Adrenal gland (tissue), 5 donors: ENCODE measurements around the gene RYR1.

Experiments
- CTCF ChIP-seq, 6 experiments: fragments of 450-650 bp in 4 of 6; fragments of 200-600 bp in 2 of 6; sonication (generic) in 1 of 6; IDR thresholded peaks; 1 replicate in 5 of 6; 2 replicates in 1 of 6; pipeline versions ENCODE4 v1.5.1 to v1.8.0; 2016 to 2021; ENCODE audit warnings: antibody characterized with exemption in 6 of 6, mild to moderate bottlenecking in 2 of 6, moderate library complexity in 1 of 6
- POLR2A ChIP-seq, 2 donors: fragments of 450-650 bp; IDR thresholded peaks; one replicate each; pipeline ENCODE4 v1.6.1; 2017; ENCODE audit warnings: antibody characterized with exemption in 2 of 2, mild to moderate bottlenecking in 2 of 2, moderate library complexity in 1 of 2
- donor health status: DM: no; HTN: no; CAD: no.

GRCh38 chr19:38506375-38506722 lies 72.9 kb downstream of the RYR1 start:
- TF ChIP-seq CTCF (IDR thresholded peaks at IDR 0.05) (no peak), POLR2A (IDR thresholded peaks at IDR 0.05) (no peak)
